Psoas muscle (tissue), 8 donors: Measurements from ENCODE around the gene CCDC141. TPM values are rescaled to one million over a fixed set of nuclear protein-coding genes. Genes with fewer than 3 reads are reported as not detected.
A peak's percentile ranks its signal among the peaks of the same experiment; 100 is the strongest.

ENCODE experiments used
- ATAC-seq, 4 donors: fragments of 200-7000 bp; cut with Tn5 transposase; one replicate each; pipeline ENCODE4 v1.9.1; 2020; ENCODE audit warnings: moderate library complexity in 3 of 4, mild to moderate bottlenecking in 2 of 4
- DNase-seq, 2 donors: peaks; one replicate each; pipeline ENCODE4 v3.0.0-alpha.2; 2020
- H3K27ac ChIP-seq: fragments of 200-600 bp; one replicate; pipeline ENCODE4 v1.8.0; 2022
- H3K27me3 ChIP-seq, 3 donors: fragments of 200-600 bp in 1 of 3; one replicate each; pipeline versions ENCODE4 v1.6.1 to v1.8.0; 2013 to 2022; ENCODE audit warnings: low read length in 2 of 3, mild to moderate bottlenecking in 2 of 3, moderate library complexity in 1 of 3; ENCODE audit not compliant: insufficient read depth in 3 of 3
- H3K36me3 ChIP-seq, 2 donors: fragments of 200-600 bp in 1 of 2; one replicate each; pipeline versions ENCODE4 v1.6.1 to v1.8.0; 2013 to 2022; ENCODE audit warnings: low read depth in 1 of 2, mild to moderate bottlenecking in 1 of 2, moderate library complexity in 1 of 2; ENCODE audit not compliant: insufficient read depth in 1 of 2
- H3K4me1 ChIP-seq: fragments of 200-600 bp; one replicate; pipeline ENCODE4 v1.8.0; 2022
- H3K4me3 ChIP-seq: fragments of 200-600 bp; one replicate; pipeline ENCODE4 v1.8.0; 2022; ENCODE audit warnings: mild to moderate bottlenecking
- H3K9me3 ChIP-seq: fragments of 200-600 bp; one replicate; pipeline ENCODE4 v1.8.0; 2022
- WGBS, 3 donors: extraction: QIAGEN DNeasy Blood & Tissue Kit; methylation state at CpG; one replicate each; pipeline versions ENCODE4 v1.1.6 to v1.1.7; 2013; 5-methylcytosine and 5-hydroxymethylcytosine counted together
- intact Hi-C, 2 donors: fragments of 100-400 bp; cut with DNase I; formaldehyde crosslinking; loops; one replicate each; pipeline versions ENCODE4 v1.11.0 to v1.14.2; 2022
- polyA plus RNA-seq, 3 donors: library from polyadenylated mRNA; stranded (reverse); fragments of 200-250 nt; gene quantifications; one replicate each; pipeline ENCODE4 v1.2.3, GENCODE V29; 2013
- total RNA-seq, 4 donors: library from RNA; stranded (reverse); fragmentation: NEBNext Ultra II Directional in 2 of 4; extraction: Animal tissue kit (Norgen Biotek cat#: 25700) in 2 of 4; gene quantifications; one replicate each; pipeline versions ENCODE4 v1.2.1 to v1.2.4, GENCODE V29; 2021 to 2023
- TF ChIP-seq, protein P1 (sequence below): fragments of 200-600 bp; IDR thresholded peaks from one replicate; pipeline ENCODE4 v1.8.0; 2022; ENCODE audit warnings: antibody characterized with exemption
- donor health status: healthy with polysubstance abuse.
- donor health status: DM: no; HTN: no; CAD: no; lungs with moderate emphysema.
- donor health status: Bipolar disorder and iron deficiency.
- donor health status: healthy.
- donor health status: DM: yes; HTN: yes; CAD: no.
- donor health status: DM: no; HTN: no; CAD: no.
- donor health status: DM: no; HTN: no; CAD: no.
- donor health status: DM: yes; HTN: yes; CAD: no.

Gene CCDC141
- total and polyA plus RNA-seq, 7 donors = 0.82 to 14.9 (median 5.9) TPM

DNA sequence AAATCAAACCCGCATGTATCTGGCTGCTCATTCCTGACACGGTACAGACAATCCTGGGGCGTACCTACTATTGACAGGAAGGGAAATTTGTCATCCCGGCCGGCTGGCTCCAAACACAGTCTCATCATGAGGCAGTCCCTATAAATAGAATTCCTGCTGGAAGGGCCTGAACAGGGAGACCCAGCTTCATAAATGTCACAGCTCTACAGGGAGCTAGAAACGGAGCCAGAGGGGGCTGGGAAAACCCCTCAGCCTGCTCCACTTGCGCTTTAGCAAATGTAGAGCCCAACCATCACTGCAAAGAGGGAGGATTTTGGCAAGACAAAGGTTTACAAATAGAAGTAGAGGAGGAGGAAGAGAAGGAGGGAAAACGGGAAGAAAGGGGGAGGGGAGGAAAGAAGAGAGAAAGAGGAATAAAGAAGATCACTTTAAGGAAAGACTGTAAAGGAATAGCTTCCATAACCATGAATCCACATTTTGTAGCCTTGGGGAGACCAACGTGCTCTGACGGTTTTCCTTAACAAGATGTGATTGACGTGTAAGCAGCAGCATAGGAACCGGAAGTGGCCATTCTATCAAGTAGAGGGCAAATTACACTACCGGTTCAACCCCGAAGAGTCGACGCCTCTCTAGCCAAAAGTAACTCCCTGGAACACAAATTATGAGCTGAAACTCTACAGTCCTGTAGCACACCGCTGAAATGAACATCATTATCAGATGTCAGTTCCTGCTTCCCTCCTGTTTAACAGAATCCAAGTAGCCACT lies 185.9 kb downstream of the CCDC141 start:
- H3K4me3 ChIP-seq = peak overlapping the region; percentile 58
- H3K36me3 ChIP-seq = no peaks in the 10 kb centered on the region
- ATAC-seq = peak; percentile 79 to 85 (median 81)
- H3K4me1 ChIP-seq = peaks cover 60% of the 10 kb centered on the region
- peak; percentile 68 to 89 for DNase-seq
- 11 to 14% (median 12%) methylated on average over 17 of the region's 17 CpGs for WGBS, 3 donors
- intact Hi-C loops = loop anchor here (2.0 to 5.0 kb wide), 2 partner anchors 57 to 62 kb away; partner anchors contain the start of gene TTN (in 1 of the 2)
- TF ChIP-seq, protein P1, sequence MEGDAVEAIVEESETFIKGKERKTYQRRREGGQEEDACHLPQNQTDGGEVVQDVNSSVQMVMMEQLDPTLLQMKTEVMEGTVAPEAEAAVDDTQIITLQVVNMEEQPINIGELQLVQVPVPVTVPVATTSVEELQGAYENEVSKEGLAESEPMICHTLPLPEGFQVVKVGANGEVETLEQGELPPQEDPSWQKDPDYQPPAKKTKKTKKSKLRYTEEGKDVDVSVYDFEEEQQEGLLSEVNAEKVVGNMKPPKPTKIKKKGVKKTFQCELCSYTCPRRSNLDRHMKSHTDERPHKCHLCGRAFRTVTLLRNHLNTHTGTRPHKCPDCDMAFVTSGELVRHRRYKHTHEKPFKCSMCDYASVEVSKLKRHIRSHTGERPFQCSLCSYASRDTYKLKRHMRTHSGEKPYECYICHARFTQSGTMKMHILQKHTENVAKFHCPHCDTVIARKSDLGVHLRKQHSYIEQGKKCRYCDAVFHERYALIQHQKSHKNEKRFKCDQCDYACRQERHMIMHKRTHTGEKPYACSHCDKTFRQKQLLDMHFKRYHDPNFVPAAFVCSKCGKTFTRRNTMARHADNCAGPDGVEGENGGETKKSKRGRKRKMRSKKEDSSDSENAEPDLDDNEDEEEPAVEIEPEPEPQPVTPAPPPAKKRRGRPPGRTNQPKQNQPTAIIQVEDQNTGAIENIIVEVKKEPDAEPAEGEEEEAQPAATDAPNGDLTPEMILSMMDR = no peak
- peak overlapping the region; percentile 86 for H3K27ac ChIP-seq
- H3K27me3 ChIP-seq = no peaks in the 10 kb centered on the region
- H3K9me3 ChIP-seq = no peaks in the 10 kb centered on the region

DNA sequence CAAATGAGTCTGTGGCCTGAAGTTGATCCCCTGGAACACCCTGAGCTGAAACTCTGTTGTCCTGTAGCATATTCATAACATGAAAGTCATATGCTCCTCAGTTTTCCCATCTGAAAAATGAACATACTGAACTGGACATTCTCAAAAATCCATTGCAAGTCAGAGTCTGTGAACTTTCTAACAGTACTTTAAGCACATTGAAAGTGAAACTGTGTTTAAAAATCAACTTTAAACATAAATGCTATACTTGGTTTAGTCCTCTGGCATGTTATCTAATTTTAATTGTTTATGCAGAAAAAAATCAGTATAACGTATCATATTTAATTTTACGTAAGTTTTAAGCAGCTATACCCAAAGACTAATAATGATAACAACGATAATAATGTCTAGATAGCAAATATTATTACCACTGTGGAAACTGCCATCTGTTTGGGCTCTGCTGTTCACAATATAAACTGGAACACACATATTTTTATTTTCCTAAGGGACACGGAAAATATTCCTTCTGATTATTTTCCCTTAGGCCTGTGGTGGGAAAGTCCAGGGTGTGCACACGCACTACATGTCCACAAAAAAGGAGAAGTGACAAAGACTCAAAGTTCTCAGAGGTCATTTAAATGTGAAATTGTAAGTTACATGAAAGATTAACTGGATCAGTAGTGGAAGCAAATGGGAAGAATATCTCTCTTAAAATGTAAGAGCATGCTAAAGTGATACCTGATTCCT lies 186.6 kb downstream of the CCDC141 start:
- Histone ChIP-seq H3K27me3 (no peaks in the 10 kb centered on the region), H3K4me1 (peaks cover 58% of the 10 kb centered on the region), H3K4me3 (peak overlapping the region; percentile 58), H3K36me3 (no peaks in the 10 kb centered on the region), H3K9me3 (no peaks in the 10 kb centered on the region), H3K27ac (peak overlapping the region; percentile 86)
- WGBS, 3 donors = 11 to 13% (median 12%) methylated on average over 5 of the region's 5 CpGs
- ATAC-seq (peak in 2 of 4 donors; percentile 1 to 3), DNase-seq (no peak)
- TF ChIP-seq, protein P1 = no peak
- intact Hi-C loops = loop anchor here in 1 of 2 donors (5.0 kb wide), 1 partner anchor 61 kb away; no protein-coding TSS in a partner anchor

DNA sequence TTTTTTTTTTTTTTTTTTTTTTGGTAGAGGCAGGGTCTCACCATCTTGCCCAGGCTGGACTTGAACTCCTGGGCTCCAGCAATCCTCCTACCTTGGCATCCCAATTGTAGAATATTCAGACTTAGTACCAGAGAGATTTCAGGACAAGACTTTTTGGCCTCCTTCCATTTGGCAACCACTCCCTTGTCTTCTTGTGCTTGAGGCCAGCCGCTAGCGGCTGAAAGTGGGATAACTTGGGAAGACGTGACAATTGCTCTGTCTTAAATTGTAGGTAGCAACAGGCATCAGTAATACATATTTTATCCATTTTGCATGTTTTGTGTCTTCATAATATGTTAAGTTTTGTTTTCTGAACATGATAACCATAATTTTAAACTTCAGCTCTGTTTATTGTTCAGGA lies 189.4 kb downstream of the CCDC141 start:
- H3K27me3 ChIP-seq = no peaks in the 10 kb centered on the region
- ATAC-seq = peak in 3 of 4 donors; percentile 25 to 52 (median 34)
- peaks cover 48% of the 10 kb centered on the region for H3K4me1 ChIP-seq
- H3K36me3 ChIP-seq = no peaks in the 10 kb centered on the region
- peak; percentile 33 to 65 for DNase-seq
- H3K27ac ChIP-seq = peak overlapping the region; percentile 86
- H3K9me3 ChIP-seq = no peaks in the 10 kb centered on the region
- intact Hi-C loops = loop anchor here (1.0 to 5.0 kb wide), 2 partner anchors 52 to 58 kb away; no protein-coding TSS in a partner anchor
- 5 to 14% (median 11%) methylated on average over 3 of the region's 3 CpGs for WGBS, 3 donors
- TF ChIP-seq, protein P1 = peak; percentile 59
- peak overlapping the region; percentile 58 for H3K4me3 ChIP-seq

DNA sequence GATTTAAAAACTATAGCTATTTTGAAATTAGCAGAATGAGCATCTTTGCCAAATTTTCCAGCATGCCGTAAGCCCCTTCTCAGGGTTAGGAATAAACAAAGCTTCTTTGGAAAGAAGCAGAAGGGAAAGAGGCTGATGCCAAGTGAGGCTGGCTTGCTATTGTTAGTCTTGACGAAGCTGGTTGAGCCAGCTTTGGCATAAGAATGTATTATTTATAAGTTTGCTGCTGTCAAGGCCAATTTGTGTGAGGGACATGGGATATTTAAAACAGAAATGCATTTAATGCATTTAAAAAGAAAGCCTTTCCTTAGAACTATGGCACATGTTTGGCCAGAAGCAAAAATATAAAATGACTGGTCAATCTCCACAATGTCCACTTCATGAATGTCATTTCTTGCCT lies 190.2 kb downstream of the CCDC141 start:
- DNase-seq (no peak), ATAC-seq (peak; percentile 49 to 67 (median 60))
- peaks cover 51% of the 10 kb centered on the region for H3K4me1 ChIP-seq
- peak overlapping the region; percentile 86 for H3K27ac ChIP-seq
- intact Hi-C loops = loop anchor here (1.0 to 5.0 kb wide), 2 partner anchors 51 to 57 kb away; no protein-coding TSS in a partner anchor
- no peaks in the 10 kb centered on the region for H3K36me3 ChIP-seq
- H3K9me3 ChIP-seq = no peaks in the 10 kb centered on the region
- H3K4me3 ChIP-seq = peak overlapping the region; percentile 42
- no peaks in the 10 kb centered on the region for H3K27me3 ChIP-seq
- 5 to 12% (median 11%) methylated on average over 2 of the region's 2 CpGs for WGBS, 3 donors
- TF ChIP-seq, protein P1 = no peak
